Neural progenitor cell (in vitro differentiated cells): ENCODE data around the gene DGUOK. TPM values are rescaled to one million over a fixed set of nuclear protein-coding genes. Genes with fewer than 3 reads are reported as not detected.

ENCODE experiments used
- DNase-seq: peaks from one replicate; pipeline ENCODE4 v3.0.0-alpha.2; 2016; ENCODE audit warnings: low spot score
- H2AFZ ChIP-seq: fragments of 200-600 bp; sonication (generic); replicated peaks from 2 replicates; pipeline ENCODE4 v1.6.1; 2016; ENCODE audit warnings: antibody characterized with exemption
- H3F3A ChIP-seq: fragments of 200-600 bp; sonication (generic); 2 replicates; pipeline ENCODE4 v1.6.1; 2016; ENCODE audit warnings: antibody characterized with exemption, low read depth
- H3K27ac ChIP-seq: fragments of 200-600 bp; sonication (generic); 2 replicates; pipeline ENCODE4 v1.5.1; 2016; ENCODE audit warnings: mild to moderate bottlenecking
- H3K27me3 ChIP-seq: fragments of 200-600 bp; sonication (generic); 2 replicates; pipeline ENCODE4 v1.6.1; 2016; ENCODE audit warnings: mild to moderate bottlenecking, moderate library complexity
- H3K36me3 ChIP-seq: fragments of 200-600 bp; sonication (generic); 2 replicates; pipeline ENCODE4 v1.5.1; 2016
- H3K4me1 ChIP-seq: fragments of 200-600 bp; sonication (generic); 2 replicates; pipeline ENCODE4 v1.6.1; 2016; ENCODE audit warnings: mixed run types
- H3K4me2 ChIP-seq: fragments of 200-600 bp; sonication (generic); 2 replicates; pipeline ENCODE4 v1.6.1; 2016
- H3K4me3 ChIP-seq: fragments of 200-600 bp; sonication (generic); 2 replicates; pipeline ENCODE4 v1.5.1; 2016
- H3K79me2 ChIP-seq: fragments of 200-600 bp; sonication (generic); 2 replicates; pipeline ENCODE4 v1.6.1; 2016; ENCODE audit warnings: low read depth
- H3K9ac ChIP-seq: fragments of 200-600 bp; sonication (generic); 2 replicates; pipeline ENCODE4 v1.6.1; 2016
- H3K9me3 ChIP-seq: fragments of 200-600 bp; sonication (generic); 2 replicates; pipeline ENCODE4 v1.5.1; 2016; ENCODE audit warnings: low read depth
- H4K20me1 ChIP-seq: fragments of 200-600 bp; sonication (generic); 2 replicates; pipeline ENCODE4 v1.6.1; 2016; ENCODE audit warnings: low read depth
- H3K27ac Mint-ChIP-seq: 3 replicates; pipeline ENCODE4 v1.8.0; 2021; ENCODE audit warnings: mixed read lengths
- H3K27me3 Mint-ChIP-seq: 2 replicates; pipeline ENCODE4 v1.8.0; 2022; ENCODE audit warnings: low read depth, mild to moderate bottlenecking, inconsistent platforms, moderate library complexity, mixed read lengths; ENCODE audit not compliant: insufficient read depth
- H3K36me3 Mint-ChIP-seq: 3 replicates; pipeline ENCODE4 v1.8.0; 2021; ENCODE audit warnings: mixed read lengths
- H3K4me1 Mint-ChIP-seq: 3 replicates; pipeline ENCODE4 v1.8.0; 2021; ENCODE audit warnings: mixed read lengths
- H3K4me3 Mint-ChIP-seq: 3 replicates; pipeline ENCODE4 v1.8.0; 2021; ENCODE audit warnings: mild to moderate bottlenecking, moderate library complexity, mixed read lengths
- H3K9me3 Mint-ChIP-seq: 3 replicates; pipeline ENCODE4 v1.8.0; 2020; ENCODE audit warnings: mixed read lengths
- EZH2 ChIP-seq: fragments of 200-600 bp; sonication (generic); IDR thresholded peaks from 2 replicates; pipeline ENCODE4 v1.6.1; 2017; ENCODE audit warnings: antibody characterized with exemption, mild to moderate bottlenecking, moderate library complexity
- EZH2phosphoT487 ChIP-seq: fragments of 200-600 bp; sonication (generic); IDR thresholded peaks from 2 replicates; pipeline ENCODE4 v1.6.1; 2017; ENCODE audit warnings: antibody characterized with exemption
- total RNA-seq: library from RNA; depleted of rRNA; stranded (reverse); fragments of >200 nt; gene quantifications from 2 replicates; pipeline ENCODE4 v1.2.3, GENCODE V29; 2015; ENCODE audit warnings: low replicate concordance
- TF ChIP-seq, protein P1 (sequence below): fragments of 200-600 bp; sonication (generic); IDR thresholded peaks from 2 replicates; pipeline ENCODE4 v1.5.1; 2017; ENCODE audit warnings: antibody characterized with exemption, mild to moderate bottlenecking

DGUOK gene
- total RNA-seq, 1 donor from 2014 or later = 79.0 TPM

DNA sequence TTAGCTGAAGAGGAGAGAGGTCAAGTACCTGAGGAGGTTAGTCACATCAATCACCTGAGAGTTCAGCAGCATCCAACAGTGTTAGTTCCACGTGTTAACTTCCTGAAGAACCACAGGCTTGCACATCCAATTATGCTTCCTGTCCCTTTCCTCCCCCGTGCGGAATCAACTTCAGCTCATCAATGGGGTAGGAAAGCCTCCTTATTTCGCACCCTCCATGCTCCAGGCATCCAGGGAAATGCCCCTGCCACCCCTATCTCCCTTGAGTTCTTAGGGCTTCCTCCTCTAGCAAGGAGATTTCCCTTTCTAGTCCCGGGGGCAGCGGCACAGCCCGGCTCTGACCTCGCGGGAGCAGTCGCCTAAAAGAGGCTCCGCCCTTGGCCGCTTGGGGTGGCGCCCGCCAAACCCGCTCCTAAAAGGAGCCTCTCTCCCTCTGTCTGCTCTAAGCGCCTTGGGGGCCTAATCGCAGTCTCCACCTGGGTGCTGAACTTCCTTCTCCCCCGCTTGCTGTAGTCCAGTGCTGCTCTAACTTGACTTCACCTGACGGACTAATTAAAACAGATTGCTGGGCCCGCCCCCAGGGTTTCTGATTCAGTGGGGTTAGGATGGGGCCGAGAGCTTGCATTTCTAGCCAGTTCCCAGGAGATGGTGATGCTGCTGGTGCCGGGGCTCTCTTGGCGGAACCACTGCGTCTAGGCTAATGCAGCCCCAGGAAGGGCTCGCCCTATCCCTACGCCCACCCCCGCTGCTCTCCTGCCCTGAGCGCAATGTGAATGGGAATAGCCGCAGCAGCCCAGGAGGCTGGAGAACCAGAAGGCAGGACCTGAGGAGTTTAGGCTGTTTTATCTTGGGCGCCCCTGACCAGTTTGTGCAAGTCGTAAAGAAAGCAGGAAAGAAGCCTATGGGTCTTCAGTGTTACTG, 54.7 kb downstream of the DGUOK start:
- Histone ChIP-seq H3K4me1 (peaks cover 24% of the 10 kb centered on the region), H3K27ac (no peak overlapping the region), H3K36me3 (no peaks in the 10 kb centered on the region), H2AFZ (peak overlapping the region; percentile 75), H3K4me2 (peak overlapping the region; percentile 88), H4K20me1 (peaks cover 48% of the 10 kb centered on the region), H3K4me3 (peak overlapping the region; percentile 54), H3K9ac (no peak overlapping the region), H3K9me3 (no peaks in the 10 kb centered on the region), H3K27me3 (peaks cover 89% of the 10 kb centered on the region), H3K79me2 (peaks cover 9% of the 10 kb centered on the region), H3F3A (peaks cover 38% of the 10 kb centered on the region)
- H3K9me3 Mint-ChIP-seq = no peaks in the 10 kb centered on the region
- no peak overlapping the region for H3K27ac Mint-ChIP-seq
- H3K27me3 Mint-ChIP-seq = peaks cover 26% of the 10 kb centered on the region
- TF ChIP-seq EZH2phosphoT487 = peak; percentile 60
- TF ChIP-seq, protein P1, sequence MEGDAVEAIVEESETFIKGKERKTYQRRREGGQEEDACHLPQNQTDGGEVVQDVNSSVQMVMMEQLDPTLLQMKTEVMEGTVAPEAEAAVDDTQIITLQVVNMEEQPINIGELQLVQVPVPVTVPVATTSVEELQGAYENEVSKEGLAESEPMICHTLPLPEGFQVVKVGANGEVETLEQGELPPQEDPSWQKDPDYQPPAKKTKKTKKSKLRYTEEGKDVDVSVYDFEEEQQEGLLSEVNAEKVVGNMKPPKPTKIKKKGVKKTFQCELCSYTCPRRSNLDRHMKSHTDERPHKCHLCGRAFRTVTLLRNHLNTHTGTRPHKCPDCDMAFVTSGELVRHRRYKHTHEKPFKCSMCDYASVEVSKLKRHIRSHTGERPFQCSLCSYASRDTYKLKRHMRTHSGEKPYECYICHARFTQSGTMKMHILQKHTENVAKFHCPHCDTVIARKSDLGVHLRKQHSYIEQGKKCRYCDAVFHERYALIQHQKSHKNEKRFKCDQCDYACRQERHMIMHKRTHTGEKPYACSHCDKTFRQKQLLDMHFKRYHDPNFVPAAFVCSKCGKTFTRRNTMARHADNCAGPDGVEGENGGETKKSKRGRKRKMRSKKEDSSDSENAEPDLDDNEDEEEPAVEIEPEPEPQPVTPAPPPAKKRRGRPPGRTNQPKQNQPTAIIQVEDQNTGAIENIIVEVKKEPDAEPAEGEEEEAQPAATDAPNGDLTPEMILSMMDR = no peak
- TF ChIP-seq EZH2 = peak; percentile 71
- peak; percentile 69 for DNase-seq
- H3K36me3 Mint-ChIP-seq = no peaks in the 10 kb centered on the region
- peaks cover 31% of the 10 kb centered on the region for H3K4me1 Mint-ChIP-seq
- peak overlapping the region; percentile 85 for H3K4me3 Mint-ChIP-seq

DNA sequence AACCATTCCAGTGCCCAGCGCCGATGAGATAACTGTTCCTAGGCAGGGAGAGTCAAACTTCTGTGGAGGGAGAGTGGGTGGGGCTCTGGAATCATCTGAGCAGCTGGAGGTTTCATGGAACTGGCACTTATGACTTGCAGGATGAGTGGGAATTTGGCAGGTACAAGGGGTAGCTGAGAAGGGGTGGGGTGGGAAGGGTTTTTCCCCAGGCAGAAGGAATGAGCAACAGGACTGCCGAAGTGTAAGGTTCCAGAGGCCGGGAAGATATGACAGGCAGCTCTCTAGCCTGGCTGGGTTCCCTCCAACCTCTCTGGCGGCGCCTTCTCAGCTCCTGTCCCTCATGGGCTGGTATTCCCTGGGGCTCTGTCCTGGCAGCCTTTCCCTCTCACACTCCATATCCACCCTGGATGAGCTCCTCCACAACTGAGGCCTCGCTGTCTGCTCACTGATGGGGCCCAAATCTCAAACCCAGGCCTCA, 55.5 kb downstream of the DGUOK start:
- H3K9ac ChIP-seq = no peak overlapping the region
- H3K4me1 ChIP-seq = peaks cover 29% of the 10 kb centered on the region
- Mint-ChIP-seq H3K27me3 (peaks cover 33% of the 10 kb centered on the region), H3K4me3 (peak overlapping the region; percentile 85), H3K36me3 (peaks cover 6% of the 10 kb centered on the region), H3K9me3 (no peaks in the 10 kb centered on the region), H3K27ac (no peak overlapping the region), H3K4me1 (peaks cover 38% of the 10 kb centered on the region)
- H3K27ac ChIP-seq = no peak overlapping the region
- no peak overlapping the region for H2AFZ ChIP-seq
- H4K20me1 ChIP-seq = peaks cover 53% of the 10 kb centered on the region
- peaks cover 89% of the 10 kb centered on the region for H3K27me3 ChIP-seq
- H3K4me2 ChIP-seq = no peak overlapping the region
- no peaks in the 10 kb centered on the region for H3K9me3 ChIP-seq
- TF ChIP-seq EZH2 = no peak
- no peak for TF ChIP-seq EZH2phosphoT487
- TF ChIP-seq, protein P1 = no peak
- H3K79me2 ChIP-seq = peaks cover 17% of the 10 kb centered on the region
- H3F3A ChIP-seq = peaks cover 46% of the 10 kb centered on the region
- no peak overlapping the region for H3K4me3 ChIP-seq
- no peaks in the 10 kb centered on the region for H3K36me3 ChIP-seq
- DNase-seq = no peak

DNA sequence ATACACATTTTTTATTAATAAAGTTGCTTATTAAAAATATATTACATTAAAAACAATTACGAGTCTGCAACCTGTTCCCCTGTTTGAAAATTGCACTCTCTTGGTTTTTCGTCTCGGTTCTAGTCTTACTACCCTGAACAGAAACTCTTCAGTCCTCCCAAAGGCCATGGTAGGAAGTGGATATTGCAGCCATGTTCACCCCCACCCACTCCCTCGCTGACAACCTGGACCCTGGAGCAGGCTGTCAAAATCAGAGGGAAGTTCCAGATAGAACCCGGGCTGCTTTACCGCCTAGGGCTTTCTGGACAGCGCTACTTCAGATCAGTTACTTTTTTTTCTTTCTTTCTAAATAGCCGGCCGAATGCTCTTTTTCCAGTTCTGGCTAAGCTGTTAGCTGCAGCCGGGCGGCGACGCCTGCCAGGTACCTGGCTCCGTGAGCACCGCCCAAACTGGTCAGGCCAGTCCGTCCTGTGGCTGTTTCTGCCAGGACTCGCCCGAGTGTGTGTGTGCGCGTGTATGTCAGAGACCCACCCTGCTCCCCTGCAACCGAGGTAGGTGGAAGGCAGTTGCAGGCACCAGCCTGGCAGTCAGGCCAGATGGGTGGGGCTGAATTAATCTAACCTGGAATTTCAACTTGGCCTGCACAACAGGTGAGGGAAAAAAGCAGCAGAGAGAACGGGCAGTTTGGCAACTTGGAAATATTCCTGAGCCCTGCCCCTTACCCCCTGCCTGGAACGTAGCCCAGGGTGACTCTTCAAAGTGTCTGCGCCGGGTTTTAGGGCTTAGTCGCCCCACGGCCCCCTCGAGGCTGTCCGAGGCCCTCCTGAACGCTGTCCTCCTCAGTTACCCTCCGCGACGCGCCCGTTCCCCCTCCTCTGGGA, 56.9 kb downstream of the DGUOK start:
- Histone ChIP-seq H4K20me1 (peaks cover 67% of the 10 kb centered on the region), H3K4me1 (peaks cover 42% of the 10 kb centered on the region), H3K27me3 (peaks cover 75% of the 10 kb centered on the region), H3K9ac (no peak overlapping the region), H3K36me3 (no peaks in the 10 kb centered on the region), H2AFZ (peak overlapping the region; percentile 84), H3K9me3 (no peaks in the 10 kb centered on the region), H3K4me2 (peak overlapping the region; percentile 99), H3K27ac (no peak overlapping the region), H3K4me3 (peak overlapping the region; percentile 69), H3F3A (peaks cover 46% of the 10 kb centered on the region), H3K79me2 (peaks cover 30% of the 10 kb centered on the region)
- H3K36me3 Mint-ChIP-seq = peaks cover 11% of the 10 kb centered on the region
- TF ChIP-seq, protein P1 = no peak
- TF ChIP-seq EZH2phosphoT487 = peak; percentile 74
- TF ChIP-seq EZH2 = peak; percentile 56
- H3K27me3 Mint-ChIP-seq = peaks cover 30% of the 10 kb centered on the region
- peak; percentile 84 for DNase-seq
- peak overlapping the region; percentile 72 for H3K27ac Mint-ChIP-seq
- H3K4me3 Mint-ChIP-seq = peak overlapping the region; percentile 89
- peaks cover 51% of the 10 kb centered on the region for H3K4me1 Mint-ChIP-seq
- H3K9me3 Mint-ChIP-seq = no peaks in the 10 kb centered on the region
